ENCODE data around the gene PLPPR4. TPM values are rescaled to one million over a fixed set of nuclear protein-coding genes. Genes with fewer than 3 reads are reported as not detected.

PLPPR4 gene
- total RNA-seq, 2 donors from 2014 or later: not detected

DNA sequence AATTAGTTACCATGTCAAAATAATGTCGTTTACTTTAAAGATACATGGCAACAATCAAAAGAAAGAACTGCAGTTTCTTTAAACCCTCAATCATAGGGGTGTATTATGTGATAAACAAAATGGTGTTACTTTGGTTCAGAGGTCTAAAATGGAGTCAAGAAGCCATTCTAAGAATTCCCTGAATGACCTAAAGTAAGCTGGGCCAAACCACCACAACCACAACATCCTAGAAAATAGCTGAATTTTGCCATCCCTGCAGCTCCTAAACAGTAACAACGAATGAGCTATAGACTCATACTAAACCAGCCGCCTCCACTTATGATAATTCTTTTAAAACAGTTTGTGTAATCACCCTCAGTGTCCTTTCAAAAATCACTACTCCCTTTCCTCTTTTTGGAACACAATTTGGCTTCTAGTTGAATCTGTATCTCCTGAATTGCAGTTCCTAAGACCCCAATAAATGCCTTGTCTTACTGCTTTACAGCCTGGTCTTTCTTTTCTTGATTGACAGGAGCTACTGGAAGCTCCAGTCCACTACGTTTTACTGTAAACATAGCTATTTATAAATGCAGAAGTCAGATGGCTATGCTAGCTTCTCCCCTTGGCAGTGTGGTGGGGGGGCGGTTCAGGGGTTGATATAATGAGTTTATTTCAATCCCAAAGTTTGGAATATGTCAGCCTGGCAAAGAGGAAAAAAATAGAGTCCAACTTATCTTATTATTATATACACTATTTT is 84.3 kb downstream of the PLPPR4 start:
- ATAC-seq (replicated peaks): no peak
- H3K9me3 Mint-ChIP-seq: no peaks in the 10 kb centered on the region
- peaks cover 10% of the 10 kb centered on the region for H3K27me3 Mint-ChIP-seq
- H3K27ac Mint-ChIP-seq: no peak overlapping the region
- no peaks in the 10 kb centered on the region for H3K36me3 Mint-ChIP-seq (ENCODE audit: low read depth)
- no peaks in the 10 kb centered on the region for H3K4me1 Mint-ChIP-seq
- no peak overlapping the region for H3K4me3 Mint-ChIP-seq

DNA sequence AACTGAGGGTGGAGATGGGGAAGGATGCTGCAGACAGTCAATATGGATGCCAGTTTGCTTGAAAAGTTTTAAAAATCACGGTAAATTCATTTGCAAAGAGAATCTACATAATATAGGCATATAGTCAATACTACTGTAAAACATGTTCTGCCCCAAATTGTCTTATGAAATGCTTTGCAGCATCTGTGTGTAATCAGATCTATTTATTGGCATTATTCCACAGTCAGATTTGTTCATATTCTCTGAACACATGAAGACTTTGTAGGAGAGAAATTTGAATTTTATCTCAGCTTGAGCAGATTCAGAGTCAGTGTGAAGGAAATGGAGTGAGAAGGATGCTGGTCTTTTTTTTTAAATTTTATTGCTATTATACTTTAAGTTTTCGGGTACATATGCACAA is 88.5 kb downstream of the PLPPR4 start:
- peaks cover 13% of the 10 kb centered on the region for H3K27me3 Mint-ChIP-seq
- no peak for ATAC-seq (replicated peaks)
- no peaks in the 10 kb centered on the region for H3K9me3 Mint-ChIP-seq
- no peak overlapping the region for H3K27ac Mint-ChIP-seq
- no peak overlapping the region for H3K4me3 Mint-ChIP-seq
- no peaks in the 10 kb centered on the region for H3K36me3 Mint-ChIP-seq (ENCODE audit: low read depth)
- no peaks in the 10 kb centered on the region for H3K4me1 Mint-ChIP-seq

DNA sequence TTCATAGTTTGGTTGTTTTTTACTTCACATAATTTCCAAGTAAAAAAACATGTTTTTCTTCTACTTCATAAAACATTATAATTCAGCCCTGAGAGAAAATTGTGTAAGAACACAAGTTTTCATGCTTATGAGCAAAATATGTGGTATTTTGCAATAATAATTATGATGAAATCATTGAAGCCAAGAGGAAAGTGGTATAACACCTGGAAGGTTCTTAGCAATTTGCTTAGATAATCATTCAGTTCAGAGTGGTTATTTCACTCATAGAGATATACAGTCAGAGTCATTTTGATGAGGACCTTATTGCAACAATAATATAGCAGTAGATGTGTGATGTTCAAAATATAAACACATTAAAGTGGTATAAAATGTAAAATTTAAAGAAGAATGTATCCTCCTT is 94.5 kb downstream of the PLPPR4 start:
- no peak for ATAC-seq (replicated peaks)
- peaks cover 8% of the 10 kb centered on the region for H3K27me3 Mint-ChIP-seq
- no peaks in the 10 kb centered on the region for H3K4me1 Mint-ChIP-seq
- no peaks in the 10 kb centered on the region for H3K36me3 Mint-ChIP-seq (ENCODE audit: low read depth)
- H3K4me3 Mint-ChIP-seq: no peak overlapping the region
- H3K9me3 Mint-ChIP-seq: no peaks in the 10 kb centered on the region
- H3K27ac Mint-ChIP-seq: no peak overlapping the region

All from activated T-helper 17 cell treated with anti-CD3 and anti-CD28 coated beads, Interleukin-2, amount 50 U/mL, for 72 hours (primary cell).